GM12891 (cell line): Measurements from ENCODE around the gene CFB.
"Not testable (repeated sequence)": the region's sequence is repeated elsewhere in the genome, so short reads cannot be mapped to it uniquely, and the experiment has no call there.

Experiments used
- DNase-seq: peaks from one replicate; pipeline ENCODE4 v3.0.0; 2011; ENCODE audit warnings: low spot score; ENCODE audit not compliant: insufficient read length
- FAIRE-seq: peaks from 2 replicates; lab custom pipeline; 2011; peaks lifted over from hg19 to GRCh38; lab: Jason Lieb, UNC
- PAX5 ChIP-seq: IDR thresholded peaks from 2 replicates; pipeline ENCODE4 v1.6.1; 2011; ENCODE audit warnings: low read length, moderate library complexity, mild to moderate bottlenecking; ENCODE audit not compliant: insufficient read depth, severe bottlenecking
- POLR2A ChIP-seq: IDR thresholded peaks from 2 replicates; pipeline ENCODE4 v1.6.1; 2011; ENCODE audit warnings: low read depth, low read length, control low read depth
- POLR2AphosphoS5 ChIP-seq: IDR thresholded peaks from 2 replicates; pipeline ENCODE4 v1.6.1; 2011; ENCODE audit warnings: low read depth, low read length, control low read depth
- POU2F2 ChIP-seq: IDR thresholded peaks from 2 replicates; pipeline ENCODE4 v1.6.1; 2011; ENCODE audit warnings: low read depth, mild to moderate bottlenecking, control low read depth, low read length, moderate library complexity
- SPI1 ChIP-seq: IDR thresholded peaks from 2 replicates; pipeline ENCODE4 v1.6.1; 2011; ENCODE audit warnings: low read depth, low read length, control low read depth
- TAF1 ChIP-seq: IDR thresholded peaks from 2 replicates; pipeline ENCODE4 v1.6.1; 2011; ENCODE audit warnings: low read depth, low read length, control low read depth

Gene CFB

DNA sequence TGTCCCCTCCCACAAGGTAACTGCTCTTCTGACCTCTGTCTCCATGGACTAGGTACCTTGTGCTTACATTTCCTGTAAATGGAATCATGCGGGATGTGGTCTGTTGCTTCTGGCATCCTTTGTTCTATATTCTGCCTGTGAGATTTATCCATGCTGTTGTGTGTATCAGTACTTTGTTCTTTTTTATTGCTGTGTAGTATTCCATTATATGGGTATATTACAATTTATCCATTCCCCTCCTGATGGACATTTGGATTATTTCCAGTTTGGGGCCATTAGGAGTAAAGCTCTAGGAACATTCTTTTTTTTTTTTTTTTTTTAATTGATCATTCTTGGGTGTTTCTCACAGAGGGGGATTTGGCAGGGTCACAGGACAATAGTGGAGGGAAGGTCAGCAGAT, 14.9 kb upstream of the CFB start:
- DNase-seq = no peak
- no peak for FAIRE-seq
- TF ChIP-seq POLR2A (no peak), TAF1 (no peak), POU2F2 (no peak), PAX5 (no peak), POLR2AphosphoS5 (no peak), SPI1 (no peak)

DNA sequence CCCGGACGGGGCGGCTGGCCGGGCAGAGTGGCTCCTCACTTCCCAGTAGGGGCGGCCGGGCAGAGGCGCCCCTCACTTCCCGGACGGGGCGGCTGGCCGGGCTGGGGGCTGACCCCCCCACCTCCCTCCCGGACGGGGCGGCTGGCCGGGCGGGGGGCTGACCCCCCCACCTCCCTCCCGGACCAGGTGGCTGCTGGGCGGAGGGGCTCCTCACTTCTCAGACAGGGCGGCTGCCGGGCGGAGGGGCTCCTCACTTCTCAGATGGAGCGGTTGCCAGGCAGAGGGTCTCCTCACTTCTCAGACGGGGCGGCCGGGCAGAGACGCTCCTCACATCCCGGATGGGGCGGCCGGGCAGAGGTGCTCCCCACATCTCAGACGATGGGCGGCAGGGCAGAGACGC, 13.8 kb upstream of the CFB start:
- not testable (repeated sequence) for FAIRE-seq, DNase-seq

- DNase-seq = no peak
- TF ChIP-seq POU2F2 (no peak), TAF1 (no peak), PAX5 (no peak), POLR2A (no peak), POLR2AphosphoS5 (no peak), SPI1 (no peak)
- no peak for FAIRE-seq
Measured at GRCh38 chr6:31933537-31933936, 12.4 kb upstream of the CFB start.

DNA sequence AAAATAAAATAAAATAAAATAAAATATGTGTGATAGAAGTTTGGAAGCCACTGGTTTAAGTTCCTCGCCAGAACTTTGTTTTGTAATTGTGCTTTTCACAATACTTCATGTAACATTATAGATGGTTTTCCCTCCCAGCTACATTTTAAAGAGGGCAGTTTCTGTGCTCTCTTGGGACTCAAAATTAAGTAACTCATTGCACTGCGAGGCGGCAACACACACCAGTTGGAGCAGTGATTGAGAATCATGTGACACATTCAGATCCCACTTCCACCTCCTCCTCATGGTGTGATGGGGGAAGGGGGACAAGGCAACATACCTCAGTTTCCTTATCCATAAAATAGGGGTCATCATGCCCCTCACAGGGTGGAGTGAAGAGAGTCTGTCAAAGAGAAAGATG, 10.9 kb upstream of the CFB start:
- no peak for FAIRE-seq
- TF ChIP-seq PAX5 = no peak
- TF ChIP-seq TAF1 = no peak
- no peak for TF ChIP-seq POLR2AphosphoS5
- TF ChIP-seq POLR2A = no peak
- no peak for TF ChIP-seq SPI1
- no peak for TF ChIP-seq POU2F2
- DNase-seq = no peak

DNA sequence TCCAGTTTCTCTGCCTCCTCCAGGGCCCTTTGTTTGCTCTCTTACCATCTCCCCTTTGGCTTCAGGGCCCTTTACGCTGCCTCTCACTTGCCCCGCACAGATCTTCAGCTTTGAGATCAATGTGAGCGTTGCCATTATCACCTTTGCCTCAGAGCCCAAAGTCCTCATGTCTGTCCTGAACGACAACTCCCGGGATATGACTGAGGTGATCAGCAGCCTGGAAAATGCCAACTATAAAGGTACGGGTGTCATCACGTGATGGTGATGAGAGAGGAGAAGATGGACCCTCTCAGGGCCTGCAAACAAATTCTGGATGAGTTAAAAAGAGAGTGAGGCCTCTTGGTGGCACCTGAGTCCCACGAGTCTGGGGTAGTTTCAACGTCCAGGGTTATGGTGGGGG, 10.1 kb upstream of the CFB start:
- TF ChIP-seq POLR2AphosphoS5 (no peak), POU2F2 (no peak), SPI1 (no peak), POLR2A (no peak), TAF1 (no peak), PAX5 (no peak)
- DNase-seq (no peak), FAIRE-seq (no peak)

- TF ChIP-seq SPI1 (no peak), POLR2A (no peak)
- FAIRE-seq (no peak), DNase-seq (no peak)
Measured at GRCh38 chr6:31940256-31940664, 5.6 kb upstream of the CFB start.

DNA sequence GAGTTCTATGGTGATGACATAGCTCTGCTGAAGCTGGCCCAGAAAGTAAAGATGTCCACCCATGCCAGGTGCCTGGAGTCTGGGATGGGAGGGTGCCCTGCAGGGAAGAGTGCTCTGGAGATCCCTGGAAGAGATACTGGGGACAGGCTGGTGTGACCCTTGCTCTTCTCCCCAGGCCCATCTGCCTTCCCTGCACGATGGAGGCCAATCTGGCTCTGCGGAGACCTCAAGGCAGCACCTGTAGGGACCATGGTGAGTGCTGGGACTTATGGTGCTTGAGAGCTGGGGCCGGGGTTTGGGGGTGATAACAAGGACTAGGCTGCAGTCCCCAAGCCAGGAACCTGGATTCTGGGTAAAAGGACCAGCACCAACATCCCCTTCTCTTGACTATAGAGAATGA, 2.2 kb upstream of the CFB start:
- DNase-seq = no peak
- TF ChIP-seq POLR2A = no peak
- no peak for TF ChIP-seq PAX5
- no peak for TF ChIP-seq TAF1
- TF ChIP-seq SPI1 = no peak
- no peak for TF ChIP-seq POLR2AphosphoS5
- TF ChIP-seq POU2F2 = no peak
- FAIRE-seq = no peak

- TF ChIP-seq POLR2A (no peak), PAX5 (no peak), SPI1 (no peak), TAF1 (no peak), POLR2AphosphoS5 (no peak), POU2F2 (no peak)
- FAIRE-seq (no peak), DNase-seq (no peak)
Measured at GRCh38 chr6:31945154-31945506, 765 bp upstream of the CFB start.

DNA sequence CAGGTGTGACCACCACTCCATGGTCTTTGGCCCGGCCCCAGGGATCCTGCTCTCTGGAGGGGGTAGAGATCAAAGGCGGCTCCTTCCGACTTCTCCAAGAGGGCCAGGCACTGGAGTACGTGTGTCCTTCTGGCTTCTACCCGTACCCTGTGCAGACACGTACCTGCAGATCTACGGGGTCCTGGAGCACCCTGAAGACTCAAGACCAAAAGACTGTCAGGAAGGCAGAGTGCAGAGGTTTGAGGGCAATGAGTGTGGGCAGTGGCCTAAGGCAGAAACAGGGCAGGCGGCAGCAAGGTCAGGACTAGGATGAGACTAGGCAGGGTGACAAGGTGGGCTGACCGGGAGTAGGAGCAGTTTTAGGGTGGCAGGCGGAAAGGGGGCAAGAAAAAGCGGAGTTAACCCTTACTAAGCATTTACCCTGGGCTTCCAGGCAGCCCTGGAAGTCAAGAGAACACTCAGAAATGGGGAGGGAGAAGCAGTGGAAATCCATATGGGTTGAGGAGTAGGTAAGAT, 533 bp downstream of the CFB start:
- TF ChIP-seq PAX5 (no peak), POLR2A (no peak), POU2F2 (no peak), POLR2AphosphoS5 (no peak), SPI1 (no peak), TAF1 (no peak)
- no peak for FAIRE-seq

DNA sequence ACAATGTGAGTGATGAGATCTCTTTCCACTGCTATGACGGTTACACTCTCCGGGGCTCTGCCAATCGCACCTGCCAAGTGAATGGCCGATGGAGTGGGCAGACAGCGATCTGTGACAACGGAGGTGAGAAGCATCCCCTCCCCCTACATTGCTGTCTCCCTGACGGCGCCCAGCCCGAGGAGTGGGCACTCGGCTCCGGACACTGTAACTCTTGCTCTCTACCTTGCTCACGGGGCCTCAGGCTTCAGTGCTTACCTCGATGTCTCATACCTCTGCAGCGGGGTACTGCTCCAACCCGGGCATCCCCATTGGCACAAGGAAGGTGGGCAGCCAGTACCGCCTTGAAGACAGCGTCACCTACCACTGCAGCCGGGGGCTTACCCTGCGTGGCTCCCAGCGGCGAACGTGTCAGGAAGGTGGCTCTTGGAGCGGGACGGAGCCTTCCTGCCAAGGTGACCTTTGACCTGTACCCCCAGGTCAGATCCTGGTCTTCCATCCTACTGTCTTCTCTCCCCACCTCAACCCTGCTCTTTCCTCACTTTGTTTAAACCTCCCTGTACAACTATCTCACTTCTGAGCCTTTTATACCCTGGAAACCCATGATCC, 1.3 kb downstream of the CFB start:
- no peak for FAIRE-seq
- TF ChIP-seq POU2F2 = no peak
- TF ChIP-seq POLR2A = no peak
- no peak for TF ChIP-seq POLR2AphosphoS5
- TF ChIP-seq PAX5 = no peak
- TF ChIP-seq SPI1 = no peak
- TF ChIP-seq TAF1 = no peak
- no peak for DNase-seq

More for the DNA sequence above, 533 bp downstream of the CFB start:
- no peak for DNase-seq

GRCh38 chr6:31947864-31948263, 2.0 kb downstream of the CFB start:
- FAIRE-seq (no peak), DNase-seq (no peak)
- TF ChIP-seq SPI1 (no peak), POLR2A (no peak), POLR2AphosphoS5 (no peak), POU2F2 (no peak), PAX5 (no peak), TAF1 (no peak)
